ENCODE data around the gene FAM227A.

GRCh38 chr22:38657045-38657909 lies 1.1 kb upstream of the FAM227A start:
- TF ChIP-seq EZH2 (IDR thresholded peaks at IDR 0.05) (no peak), POLR2AphosphoS5 (IDR thresholded peaks at IDR 0.05; ENCODE audit: borderline replicate concordance, low read depth, low read length) (no peak)

All from SK-N-MC (cell line).